HCT116 (cell line): ENCODE results near the gene GLDC. TPM values are rescaled to one million over a fixed set of nuclear protein-coding genes. Genes with fewer than 3 reads are reported as not detected.

Experiments
- ATAC-seq: fragments of 200-7000 bp; cut with Tn5 transposase; 2 replicates; pipeline ENCODE4 v1.9.1; 2020; ENCODE audit warnings: mild to moderate bottlenecking, moderate library complexity
- BruUV-seq: library from RNA; stranded (reverse); fragments of 400-500 nt; replicated peaks from 2 replicates; lab custom pipeline; 2021; lab: Mats Ljungman, UMichigan
- CTCF ChIA-PET: fragments of 300-600 bp; sonication (Branson Sonifier 250); formaldehyde crosslinking; loops from one replicate; lab custom pipeline; 2021; ENCODE audit warnings: antibody characterized with exemption; lab: Charles Lee
- POLR2A ChIA-PET: fragments of 300-600, 350-600 bp; sonication (Branson Sonifier 250); formaldehyde crosslinking; loops from one replicate; lab custom pipeline; 2021; ENCODE audit warnings: antibody characterized with exemption; lab: Charles Lee
- RAD21 ChIA-PET, 2 experiments: fragments of 300-600 bp; sonication (Branson Sonifier 250); formaldehyde crosslinking; loops; one replicate each; lab custom pipeline; 2023; ENCODE audit warnings: low total read pairs in 2 of 2; ENCODE audit not compliant: uncharacterized antibody in 2 of 2, unreplicated experiment in 2 of 2, low non-redundant PET in 1 of 2; lab: Charles Lee
- DNase-seq: peaks from one replicate; pipeline ENCODE4 v3.0.0-alpha.2; 2010; ENCODE audit warnings: low read depth, low spot score
- H2AFZ ChIP-seq: fragments of 200-600 bp; shearing (Covaris generic), sonication (generic); 2 replicates; pipeline ENCODE4 v1.6.1; 2017; ENCODE audit warnings: low read depth, mixed run types, mixed read lengths, antibody characterized with exemption, low read length; ENCODE audit not compliant: poor library complexity, severe bottlenecking
- H3K27ac ChIP-seq: 2 replicates; pipeline ENCODE4 v1.5.1; 2012; ENCODE audit warnings: low read depth, low read length
- H3K27me3 ChIP-seq: fragments of 200-600 bp; sonication (generic); 2 replicates; pipeline ENCODE4 v1.6.1; 2016; ENCODE audit warnings: mixed run types, low read length, mixed read lengths; ENCODE audit not compliant: insufficient read depth
- H3K36me3 ChIP-seq, 2 experiments: fragments of 200-500 bp in 1 of 2; fragments of 200-600 bp in 1 of 2; sonication (Bioruptor generic) in 1 of 2; sonication (generic) in 1 of 2; 2 replicates each; pipeline versions ENCODE4 v1.5.1 to v1.6.1; 2014 to 2016; ENCODE audit warnings: low read length in 2 of 2, inconsistent platforms in 1 of 2, mixed read lengths in 1 of 2, mixed run types in 1 of 2; ENCODE audit not compliant: insufficient read depth in 2 of 2, control insufficient read depth in 1 of 2
- H3K4me1 ChIP-seq, 2 experiments: fragments of 200-600 bp in 1 of 2; sonication (generic) in 1 of 2; 2 replicates each; pipeline versions ENCODE4 v1.5.1 to v1.6.1; 2012 to 2017; ENCODE audit warnings: low read length in 2 of 2, inconsistent platforms in 1 of 2, mild to moderate bottlenecking in 1 of 2, mixed read lengths in 1 of 2, mixed run types in 1 of 2, moderate library complexity in 1 of 2; ENCODE audit not compliant: insufficient read depth in 2 of 2, control insufficient read depth in 1 of 2
- H3K4me2 ChIP-seq: fragments of 200-600 bp; sonication (generic); 2 replicates; pipeline ENCODE4 v1.6.1; 2017; ENCODE audit warnings: mixed run types, low read length, mixed read lengths
- H3K4me3 ChIP-seq, 2 experiments: fragments of 200-600 bp in 1 of 2; sonication (generic) in 1 of 2; replicated peaks in 1 of 2; 2 replicates each; pipeline ENCODE4 v1.5.1; 2011 to 2016; ENCODE audit warnings: low read length in 2 of 2, control low read depth in 1 of 2, low read depth in 1 of 2, mild to moderate bottlenecking in 1 of 2, mixed read lengths in 1 of 2, mixed run types in 1 of 2
- H3K79me2 ChIP-seq: fragments of 200-600 bp; sonication (generic); 2 replicates; pipeline ENCODE4 v1.6.1; 2017; ENCODE audit warnings: mild to moderate bottlenecking, mixed run types, low read length, moderate library complexity, mixed read lengths; ENCODE audit not compliant: insufficient read depth
- H3K9ac ChIP-seq: fragments of 200-600 bp; sonication (generic); 2 replicates; pipeline ENCODE4 v1.6.1; 2016; ENCODE audit warnings: low read length, mixed read lengths
- H3K9me2 ChIP-seq: fragments of 200-600 bp; sonication (generic), shearing (Covaris generic); 2 replicates; pipeline ENCODE4 v1.6.1; 2017; ENCODE audit warnings: mixed run types, mild to moderate bottlenecking, moderate library complexity; ENCODE audit not compliant: insufficient read depth
- H3K9me3 ChIP-seq, 2 experiments: fragments of 200-500 bp in 1 of 2; fragments of 200-600 bp in 1 of 2; sonication (Bioruptor generic) in 1 of 2; sonication (generic) in 1 of 2; 2 replicates each; pipeline ENCODE4 v1.6.1; 2014 to 2017; ENCODE audit warnings: low read length in 2 of 2, mixed read lengths in 2 of 2, inconsistent platforms in 1 of 2, low read depth in 1 of 2, mild to moderate bottlenecking in 1 of 2, mixed run types in 1 of 2, moderate library complexity in 1 of 2; ENCODE audit not compliant: control insufficient read depth in 1 of 2, insufficient read depth in 1 of 2
- H4K20me1 ChIP-seq: fragments of 200-600 bp; sonication (generic), shearing (Covaris generic); 2 replicates; pipeline ENCODE4 v1.6.1; 2017; ENCODE audit warnings: mixed run types, mild to moderate bottlenecking, moderate library complexity; ENCODE audit not compliant: insufficient read depth
- ATF3 ChIP-seq: IDR thresholded peaks from 2 replicates; pipeline ENCODE4 v1.6.1; 2012
- CBX3 ChIP-seq: IDR thresholded peaks from 2 replicates; pipeline ENCODE4 v1.6.1; 2012; ENCODE audit warnings: low read depth
- CEBPB ChIP-seq: IDR thresholded peaks from 2 replicates; pipeline ENCODE4 v1.6.1; 2012; ENCODE audit warnings: low read depth
- CTCF ChIP-seq, 3 experiments: fragments of 200-600 bp in 1 of 3; sonication (generic) in 1 of 3; IDR thresholded peaks in 2 of 3; conservative IDR thresholded peaks in 1 of 3; 2 replicates each; pipeline ENCODE4 v1.5.1; 2012 to 2017; ENCODE audit warnings: low read depth in 2 of 3, low read length in 2 of 3, antibody characterized with exemption in 1 of 3, borderline replicate concordance in 1 of 3, control low read depth in 1 of 3, mild to moderate bottlenecking in 1 of 3, mixed read lengths in 1 of 3, mixed run types in 1 of 3, moderate library complexity in 1 of 3; ENCODE audit not compliant: insufficient read depth in 1 of 3
- ELF1 ChIP-seq: IDR thresholded peaks from 2 replicates; pipeline ENCODE4 v1.6.1; 2012; ENCODE audit warnings: low read depth, borderline replicate concordance
- EZH2 ChIP-seq: fragments of 200-600 bp; sonication (generic); IDR thresholded peaks from 2 replicates; pipeline ENCODE4 v1.6.1; 2017; ENCODE audit warnings: antibody characterized with exemption, mixed run types
- FOSL1 ChIP-seq: IDR thresholded peaks from 2 replicates; pipeline ENCODE4 v1.6.1; 2012; ENCODE audit warnings: low read depth
- JUND ChIP-seq: IDR thresholded peaks from 2 replicates; pipeline ENCODE4 v1.6.1; 2012
- MAX ChIP-seq: IDR thresholded peaks from 2 replicates; pipeline ENCODE4 v1.6.1; 2012
- POLR2A ChIP-seq: IDR thresholded peaks from 2 replicates; pipeline ENCODE4 v1.7.0; 2011; ENCODE audit warnings: borderline replicate concordance; ENCODE audit not compliant: insufficient read depth, insufficient read length; ENCODE audit errors: extremely low read depth
- POLR2AphosphoS5 ChIP-seq: IDR thresholded peaks from 2 replicates; pipeline ENCODE4 v1.6.1; 2011; ENCODE audit warnings: mild to moderate bottlenecking, low read depth, low read length, moderate library complexity
- RAD21 ChIP-seq: IDR thresholded peaks from 2 replicates; pipeline ENCODE4 v1.6.1; 2012; ENCODE audit warnings: low read depth, mild to moderate bottlenecking
- REST ChIP-seq: IDR thresholded peaks from 2 replicates; pipeline ENCODE4 v1.6.1; 2012; ENCODE audit warnings: low read depth
- SIN3A ChIP-seq: IDR thresholded peaks from 2 replicates; pipeline ENCODE4 v1.6.1; 2012; ENCODE audit warnings: low read depth
- SP1 ChIP-seq: IDR thresholded peaks from 2 replicates; pipeline ENCODE4 v1.6.1; 2012; ENCODE audit warnings: low read depth
- TCF7L2 ChIP-seq: IDR thresholded peaks from 2 replicates; pipeline ENCODE4 v1.7.0; 2011; ENCODE audit warnings: borderline replicate concordance, inconsistent platforms; ENCODE audit not compliant: insufficient read depth, insufficient read length; ENCODE audit errors: extremely low read depth
- YY1 ChIP-seq: IDR thresholded peaks from 2 replicates; pipeline ENCODE4 v1.6.1; 2011; ENCODE audit warnings: low read length, low read depth, moderate library complexity, mild to moderate bottlenecking; ENCODE audit not compliant: insufficient replicate concordance; ENCODE audit errors: extremely low read depth
- ZBTB33 ChIP-seq: IDR thresholded peaks from 2 replicates; pipeline ENCODE4 v1.6.1; 2011; ENCODE audit warnings: mild to moderate bottlenecking, low read length, moderate library complexity; ENCODE audit not compliant: insufficient replicate concordance; ENCODE audit errors: extremely low read depth
- ZFX ChIP-seq: fragments of 450-650 bp; IDR thresholded peaks from 2 replicates; pipeline ENCODE4 v1.6.1; 2017
- intact Hi-C: fragments of 100-400 bp; cut with micrococcal nuclease; formaldehyde crosslinking; loops from 2 replicates; pipeline ENCODE4 v1.10.0; 2022
- total RNA-seq: library from RNA; stranded (reverse); gene quantifications from one replicate; pipeline ENCODE4 v1.2.1, GENCODE V29; 2021; ENCODE audit not compliant: unreplicated experiment

GLDC gene
- total RNA-seq, 1 experiment from 2014 or later, result 4.9 TPM

- RAD21 ChIA-PET, result no interaction called here
- DNase-seq (no peak), ATAC-seq (no peak)
- no TSS peak for BruUV-seq
- CTCF ChIA-PET, result no interaction called here
- POLR2A ChIA-PET, result no interaction called here
- intact Hi-C loops, result no loop called here
- Histone ChIP-seq H2AFZ (no peak overlapping the region), H3K79me2 (no peaks in the 10 kb centered on the region), H3K9ac (no peak overlapping the region), H3K4me2 (no peak overlapping the region), H3K27ac (no peak overlapping the region), H3K4me1 (no peaks in the 10 kb centered on the region), H4K20me1 (no peaks in the 10 kb centered on the region), H3K4me3 (no peak overlapping the region), H3K9me2 (0 out of 2 replicates have a peak, but pooled peaks cover 4% of the 10 kb centered on the region), H3K27me3 (no peaks in the 10 kb centered on the region), H3K9me3 (no peaks in the 10 kb centered on the region), H3K36me3 (no peaks in the 10 kb centered on the region)
- TF ChIP-seq CBX3, result no peak
- no peak for TF ChIP-seq JUND
- no peak for TF ChIP-seq ELF1
- no peak for TF ChIP-seq RAD21
- no peak for TF ChIP-seq EZH2
- TF ChIP-seq ATF3, result no peak
- no peak for TF ChIP-seq CTCF (IDR thresholded peaks at IDR 0.05 in 2 of 3, conservative IDR thresholded peaks at IDR 0.05 in 1 of 3; ENCODE audit: borderline replicate concordance in 1 of 3, insufficient read depth in 1 of 3, low read depth in 2 of 3, low read length in 2 of 3)
- no peak for TF ChIP-seq TCF7L2
- TF ChIP-seq MAX, result no peak
- no peak for TF ChIP-seq FOSL1
- TF ChIP-seq ZBTB33, result no peak
- TF ChIP-seq CEBPB, result no peak
- no peak for TF ChIP-seq SP1
- TF ChIP-seq SIN3A, result no peak
- no peak for TF ChIP-seq ZFX
- no peak for TF ChIP-seq REST
- TF ChIP-seq POLR2A, result no peak
- no peak for TF ChIP-seq POLR2AphosphoS5
- TF ChIP-seq YY1, result no peak
Observed at GRCh38 chr9:6620353-6620752, 25.2 kb downstream of the GLDC start.
